Peyer's patch (tissue), 4 donors: Measurements from ENCODE around the gene PAPSS1.

Source experiments
- POLR2A ChIP-seq, 2 donors: fragments of 450-650 bp; IDR thresholded peaks; one replicate each; pipeline ENCODE4 v1.5.1; 2017; ENCODE audit warnings: antibody characterized with exemption in 2 of 2, mild to moderate bottlenecking in 2 of 2, moderate library complexity in 2 of 2
- TF ChIP-seq, protein P1 (sequence below), 6 experiments: fragments of 450-650 bp in 4 of 6; fragments of 200-600 bp in 2 of 6; sonication (generic) in 1 of 6; IDR thresholded peaks; one replicate each; pipeline ENCODE4 v1.5.1; 2017 to 2019; ENCODE audit warnings: antibody characterized with exemption in 6 of 6, mild to moderate bottlenecking in 3 of 6, moderate library complexity in 1 of 6

DNA sequence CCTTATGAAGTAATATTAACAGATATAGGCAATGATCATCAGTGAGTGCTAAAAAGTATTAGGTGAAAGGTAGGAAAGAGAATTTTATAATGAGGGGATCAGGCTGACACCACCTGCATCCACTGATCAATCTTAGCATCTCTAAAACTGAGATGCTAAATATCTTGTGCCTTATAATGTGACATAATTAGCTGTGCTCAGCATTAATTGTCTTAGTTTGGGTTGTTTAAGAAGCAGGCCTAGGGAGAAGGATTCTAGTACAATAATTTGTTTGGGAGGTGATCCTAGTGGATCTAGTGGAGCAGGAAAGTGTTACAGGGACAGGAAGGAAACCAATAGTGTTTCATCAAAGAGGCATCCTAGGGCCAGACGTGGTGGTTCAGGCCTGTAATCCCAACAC lies 22.2 kb upstream of the PAPSS1 start:
- TF ChIP-seq, protein P1, sequence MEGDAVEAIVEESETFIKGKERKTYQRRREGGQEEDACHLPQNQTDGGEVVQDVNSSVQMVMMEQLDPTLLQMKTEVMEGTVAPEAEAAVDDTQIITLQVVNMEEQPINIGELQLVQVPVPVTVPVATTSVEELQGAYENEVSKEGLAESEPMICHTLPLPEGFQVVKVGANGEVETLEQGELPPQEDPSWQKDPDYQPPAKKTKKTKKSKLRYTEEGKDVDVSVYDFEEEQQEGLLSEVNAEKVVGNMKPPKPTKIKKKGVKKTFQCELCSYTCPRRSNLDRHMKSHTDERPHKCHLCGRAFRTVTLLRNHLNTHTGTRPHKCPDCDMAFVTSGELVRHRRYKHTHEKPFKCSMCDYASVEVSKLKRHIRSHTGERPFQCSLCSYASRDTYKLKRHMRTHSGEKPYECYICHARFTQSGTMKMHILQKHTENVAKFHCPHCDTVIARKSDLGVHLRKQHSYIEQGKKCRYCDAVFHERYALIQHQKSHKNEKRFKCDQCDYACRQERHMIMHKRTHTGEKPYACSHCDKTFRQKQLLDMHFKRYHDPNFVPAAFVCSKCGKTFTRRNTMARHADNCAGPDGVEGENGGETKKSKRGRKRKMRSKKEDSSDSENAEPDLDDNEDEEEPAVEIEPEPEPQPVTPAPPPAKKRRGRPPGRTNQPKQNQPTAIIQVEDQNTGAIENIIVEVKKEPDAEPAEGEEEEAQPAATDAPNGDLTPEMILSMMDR (IDR thresholded peaks at IDR 0.05) = no peak
- TF ChIP-seq POLR2A (IDR thresholded peaks at IDR 0.05) = no peak
